ENCODE data around the gene TEKTIP1. TPM values are rescaled to one million over a fixed set of nuclear protein-coding genes. Genes with fewer than 3 reads are reported as not detected.
"Not testable (repeated sequence)": the region's sequence is repeated elsewhere in the genome, so short reads cannot be mapped to it uniquely, and the experiment has no call there.

The TEKTIP1 gene
- total RNA-seq, 1 experiment from 2014 or later, result 0.49 TPM

DNA sequence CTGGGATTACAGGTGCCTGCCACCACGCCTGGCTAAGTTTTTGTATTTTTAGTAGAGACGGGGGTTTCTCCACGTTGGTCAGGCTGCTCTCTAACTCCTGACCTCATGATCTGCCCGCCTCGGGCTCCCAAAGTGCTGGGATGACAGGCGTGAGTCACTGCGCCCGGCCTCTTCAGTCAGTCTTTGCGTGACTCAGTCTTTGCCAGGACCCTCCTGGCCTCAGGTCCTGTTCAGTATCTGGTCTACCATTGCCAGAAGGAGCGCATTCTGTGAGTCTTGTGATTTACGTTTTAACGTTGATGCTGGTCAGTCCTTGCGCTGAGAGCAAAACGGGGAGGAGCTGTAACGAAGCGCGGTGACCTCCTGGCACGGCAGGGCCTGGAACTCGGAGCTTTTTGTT lies 26.2 kb downstream of the TEKTIP1 start:
- Mint-ChIP-seq H3K27me3 (ENCODE audit: insufficient read depth, unreplicated experiment) (no peaks in the 10 kb centered on the region), H3K4me1 (ENCODE audit: insufficient read depth, unreplicated experiment) (no peaks in the 10 kb centered on the region), H3K9me3 (ENCODE audit: unreplicated experiment) (no peaks in the 10 kb centered on the region), H3K4me3 (ENCODE audit: unreplicated experiment) (no peak overlapping the region), H3K36me3 (ENCODE audit: insufficient read depth, unreplicated experiment) (peaks cover 6% of the 10 kb centered on the region), H3K27ac (ENCODE audit: low read depth, unreplicated experiment) (no peak overlapping the region)
- intact Hi-C loops (cut with micrococcal nuclease), result no loop called here
- peak; percentile 92 for DNase-seq (ENCODE audit: unreplicated experiment)
- no TSS peak for BruUV-seq (replicated peaks)
- CTCF ChIA-PET, result interaction anchor here (1.1 to 1.7 kb wide), 2 partner anchors 20 to 54 kb away, joined by 4 read pairs; no protein-coding TSS in a partner anchor
- no peak for TF ChIP-seq CTCF (IDR thresholded peaks at IDR 0.05; ENCODE audit: unreplicated experiment)
- POLR2A ChIA-PET, result interaction anchor here (0.7 to 1.3 kb wide), 2 partner anchors 9 kb away, joined by 3 to 4 read pairs; no protein-coding TSS in a partner anchor

DNA sequence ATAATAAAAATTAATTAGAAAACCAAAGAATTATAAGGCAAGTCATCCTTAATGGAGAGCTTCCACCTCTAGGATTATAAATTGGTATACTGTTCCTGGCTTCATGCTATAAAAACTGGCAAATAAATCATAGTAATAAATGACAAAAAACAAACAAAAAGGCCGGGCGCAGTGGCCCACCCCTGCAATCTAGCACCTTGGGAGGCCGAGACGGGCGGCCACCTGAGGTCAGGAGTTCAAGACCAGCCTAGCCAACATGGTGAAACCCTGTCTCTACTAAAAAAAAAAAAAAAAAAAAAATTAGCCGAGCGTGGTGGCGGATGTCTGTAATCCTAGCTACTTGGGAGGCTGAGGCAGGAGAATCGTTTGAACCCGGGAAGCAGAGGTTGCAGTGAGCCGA lies 31.1 kb downstream of the TEKTIP1 start:
- DNase-seq (ENCODE audit: unreplicated experiment); H3K27ac Mint-ChIP-seq (ENCODE audit: low read depth, unreplicated experiment): not testable (repeated sequence)
- CTCF ChIA-PET, result interaction anchor here (0.7 to 0.8 kb wide), 2 partner anchors 12 to 336 kb away, joined by 3 read pairs; partner anchors contain the start of gene MFSD12

GRCh38 chr19:3570606-3571011 lies 31.6 kb downstream of the TEKTIP1 start:
- no peak for DNase-seq (ENCODE audit: unreplicated experiment)
- Mint-ChIP-seq H3K27me3 (ENCODE audit: insufficient read depth, unreplicated experiment) (no peaks in the 10 kb centered on the region), H3K9me3 (ENCODE audit: unreplicated experiment) (no peaks in the 10 kb centered on the region), H3K36me3 (ENCODE audit: insufficient read depth, unreplicated experiment) (peaks cover 29% of the 10 kb centered on the region), H3K4me3 (ENCODE audit: unreplicated experiment) (no peak overlapping the region), H3K4me1 (ENCODE audit: insufficient read depth, unreplicated experiment) (peaks cover 4% of the 10 kb centered on the region), H3K27ac (ENCODE audit: low read depth, unreplicated experiment) (no peak overlapping the region)
- POLR2A ChIA-PET, result interaction anchor here (1.2 kb wide), 1 partner anchor 13 kb away, joined by 4 read pairs; no protein-coding TSS in a partner anchor
- no TSS peak for BruUV-seq (replicated peaks)
- TF ChIP-seq CTCF (IDR thresholded peaks at IDR 0.05; ENCODE audit: unreplicated experiment), result no peak
- intact Hi-C loops (cut with micrococcal nuclease), result no loop called here
- CTCF ChIA-PET, result interaction anchor here (0.8 to 1.1 kb wide), 2 partner anchors 13 to 14 kb away, joined by 3 to 4 read pairs; partner anchors contain the start of gene MFSD12

More for the DNA sequence above, 31.1 kb downstream of the TEKTIP1 start:
- intact Hi-C loops (cut with micrococcal nuclease); H3K4me3 Mint-ChIP-seq (ENCODE audit: unreplicated experiment); BruUV-seq (replicated peaks); H3K4me1 Mint-ChIP-seq (ENCODE audit: insufficient read depth, unreplicated experiment); H3K9me3 Mint-ChIP-seq (ENCODE audit: unreplicated experiment); H3K27me3 Mint-ChIP-seq (ENCODE audit: insufficient read depth, unreplicated experiment): not testable (repeated sequence)
- peaks cover 24% of the 10 kb centered on the region for H3K36me3 Mint-ChIP-seq (ENCODE audit: insufficient read depth, unreplicated experiment)
- POLR2A ChIA-PET, result interaction anchor here (1.2 kb wide), 1 partner anchor 12 kb away, joined by 4 read pairs; no protein-coding TSS in a partner anchor

- Mint-ChIP-seq H3K9me3 (ENCODE audit: unreplicated experiment) (no peaks in the 10 kb centered on the region), H3K4me3 (ENCODE audit: unreplicated experiment) (peak overlapping the region; percentile 79), H3K36me3 (ENCODE audit: insufficient read depth, unreplicated experiment) (peaks cover 30% of the 10 kb centered on the region), H3K27ac (ENCODE audit: low read depth, unreplicated experiment) (no peak overlapping the region), H3K4me1 (ENCODE audit: insufficient read depth, unreplicated experiment) (peaks cover 4% of the 10 kb centered on the region), H3K27me3 (ENCODE audit: insufficient read depth, unreplicated experiment) (no peaks in the 10 kb centered on the region)
- no peak for TF ChIP-seq CTCF (IDR thresholded peaks at IDR 0.05; ENCODE audit: unreplicated experiment)
- intact Hi-C loops (cut with micrococcal nuclease), result loop anchor here (1.0 kb wide), 1 partner anchor 15 kb away; the partner anchor contains the start of gene MFSD12
- ChIA-PET POLR2A (interaction anchor here (0.6 kb wide), 1 partner anchor 71 kb away, joined by 3 read pairs; no protein-coding TSS in a partner anchor), CTCF (interaction anchor here (0.6 kb wide), 1 partner anchor 16 kb away, joined by 4 read pairs; no protein-coding TSS in a partner anchor)
- no TSS peak for BruUV-seq (replicated peaks)
- DNase-seq (ENCODE audit: unreplicated experiment), result peak; percentile 100
These were observed 33.3 kb downstream of the TEKTIP1 start for GRCh38 chr19:3572132-3572854.
